ENCODE data around the gene TP53I13. TPM values are rescaled to one million over a fixed set of nuclear protein-coding genes. Genes with fewer than 3 reads are reported as not detected.

Gene TP53I13, protein sequence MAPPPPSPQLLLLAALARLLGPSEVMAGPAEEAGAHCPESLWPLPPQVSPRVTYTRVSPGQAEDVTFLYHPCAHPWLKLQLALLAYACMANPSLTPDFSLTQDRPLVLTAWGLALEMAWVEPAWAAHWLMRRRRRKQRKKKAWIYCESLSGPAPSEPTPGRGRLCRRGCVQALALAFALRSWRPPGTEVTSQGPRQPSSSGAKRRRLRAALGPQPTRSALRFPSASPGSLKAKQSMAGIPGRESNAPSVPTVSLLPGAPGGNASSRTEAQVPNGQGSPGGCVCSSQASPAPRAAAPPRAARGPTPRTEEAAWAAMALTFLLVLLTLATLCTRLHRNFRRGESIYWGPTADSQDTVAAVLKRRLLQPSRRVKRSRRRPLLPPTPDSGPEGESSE
- total RNA-seq = 52.7 and 80.1 TPM in 2 replicates

DNA sequence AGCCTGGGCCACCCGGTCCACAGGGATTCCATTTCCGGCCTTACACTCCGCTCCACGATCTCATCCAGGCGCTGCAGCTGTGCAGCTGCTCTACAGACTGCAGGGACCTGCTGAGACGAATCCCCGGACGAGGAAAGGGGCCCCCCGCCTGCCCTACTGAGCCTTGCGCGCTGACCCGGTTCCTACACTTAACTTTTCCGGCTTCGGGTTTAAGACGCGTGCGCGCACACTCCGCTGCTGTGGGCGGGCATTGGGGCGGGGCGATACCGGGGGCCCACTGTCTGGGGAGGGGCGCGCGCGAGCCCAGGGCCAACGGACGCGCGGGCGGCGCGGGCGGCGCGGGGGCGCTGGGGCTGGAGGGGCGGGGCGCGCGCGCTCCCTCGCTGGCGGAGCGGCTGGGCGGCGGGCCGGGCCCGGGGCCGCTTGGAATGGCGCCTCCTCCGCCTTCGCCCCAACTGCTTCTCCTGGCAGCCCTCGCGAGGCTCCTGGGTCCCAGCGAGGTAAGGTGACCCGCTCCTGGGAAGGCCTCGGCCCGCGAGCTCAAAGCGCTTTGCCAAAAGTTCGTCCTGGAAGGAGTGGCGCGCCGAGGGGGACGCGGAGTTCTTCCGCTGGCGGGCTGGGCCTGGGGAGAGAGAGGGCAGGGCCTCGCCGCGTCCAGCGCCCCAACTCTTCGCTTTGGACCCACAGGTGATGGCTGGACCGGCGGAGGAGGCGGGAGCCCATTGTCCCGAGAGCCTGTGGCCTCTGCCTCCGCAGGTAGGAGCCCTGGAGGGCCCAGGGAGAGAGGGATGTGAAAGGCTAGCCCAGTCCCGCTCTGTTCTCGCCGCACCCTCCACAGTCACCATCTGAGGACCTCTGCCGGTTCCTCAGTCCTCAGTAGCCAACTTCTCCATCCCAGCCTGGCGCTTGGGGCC, at the start of gene TP53I13:
Gene TP53I13 (plus strand): TSS at position 371 of the 914 bp plus-strand sequence. CDS start 58 bp downstream, at position 429.

DNA sequence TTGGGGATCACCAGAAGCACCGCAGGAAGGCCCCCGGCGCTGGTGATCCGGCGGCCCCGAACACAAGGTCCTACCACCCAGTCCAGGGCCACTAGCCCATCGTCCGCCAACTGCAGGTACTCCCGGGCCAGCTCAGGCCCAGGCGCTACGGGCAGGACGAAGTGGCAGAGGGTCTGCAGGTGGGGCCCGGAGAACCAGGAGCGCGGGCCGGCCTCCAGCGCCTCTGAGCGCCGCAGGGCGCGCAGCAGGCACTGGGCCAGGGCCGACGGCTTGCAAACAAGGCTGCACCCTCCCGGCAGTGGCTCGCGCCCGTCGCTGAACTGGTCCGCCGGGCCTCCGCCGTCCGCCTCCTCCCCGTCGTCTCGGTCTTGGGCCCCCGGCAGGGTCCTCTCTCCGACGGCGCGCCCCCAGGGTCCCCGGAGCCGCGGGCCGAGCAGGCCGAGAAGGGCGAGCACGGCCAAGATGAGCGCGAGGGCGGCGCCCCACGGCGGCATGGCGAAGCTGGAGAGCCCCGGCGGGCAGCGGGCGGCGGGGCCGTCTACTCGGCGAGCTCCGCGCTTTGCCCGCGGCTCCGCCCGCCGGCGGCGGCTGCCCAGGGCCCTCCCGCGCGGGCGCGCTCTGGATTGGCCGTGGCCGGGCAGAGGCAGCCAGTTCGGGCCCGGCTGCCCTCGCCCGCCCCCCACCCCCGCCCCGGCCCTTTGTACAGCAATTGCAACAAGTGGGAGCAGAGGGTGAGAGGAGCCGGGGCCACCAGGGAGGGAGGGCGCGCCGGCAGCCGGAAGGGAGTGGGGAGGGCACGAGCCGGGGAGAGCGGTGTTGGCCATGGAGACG, 1.8 kb upstream of the TP53I13 start, which contains the start of gene ABHD15:
Gene ABHD15 (minus strand): TSS at position 565 of the 831 bp plus-strand sequence. CDS start 71 bp downstream, at position 494.

DNA sequence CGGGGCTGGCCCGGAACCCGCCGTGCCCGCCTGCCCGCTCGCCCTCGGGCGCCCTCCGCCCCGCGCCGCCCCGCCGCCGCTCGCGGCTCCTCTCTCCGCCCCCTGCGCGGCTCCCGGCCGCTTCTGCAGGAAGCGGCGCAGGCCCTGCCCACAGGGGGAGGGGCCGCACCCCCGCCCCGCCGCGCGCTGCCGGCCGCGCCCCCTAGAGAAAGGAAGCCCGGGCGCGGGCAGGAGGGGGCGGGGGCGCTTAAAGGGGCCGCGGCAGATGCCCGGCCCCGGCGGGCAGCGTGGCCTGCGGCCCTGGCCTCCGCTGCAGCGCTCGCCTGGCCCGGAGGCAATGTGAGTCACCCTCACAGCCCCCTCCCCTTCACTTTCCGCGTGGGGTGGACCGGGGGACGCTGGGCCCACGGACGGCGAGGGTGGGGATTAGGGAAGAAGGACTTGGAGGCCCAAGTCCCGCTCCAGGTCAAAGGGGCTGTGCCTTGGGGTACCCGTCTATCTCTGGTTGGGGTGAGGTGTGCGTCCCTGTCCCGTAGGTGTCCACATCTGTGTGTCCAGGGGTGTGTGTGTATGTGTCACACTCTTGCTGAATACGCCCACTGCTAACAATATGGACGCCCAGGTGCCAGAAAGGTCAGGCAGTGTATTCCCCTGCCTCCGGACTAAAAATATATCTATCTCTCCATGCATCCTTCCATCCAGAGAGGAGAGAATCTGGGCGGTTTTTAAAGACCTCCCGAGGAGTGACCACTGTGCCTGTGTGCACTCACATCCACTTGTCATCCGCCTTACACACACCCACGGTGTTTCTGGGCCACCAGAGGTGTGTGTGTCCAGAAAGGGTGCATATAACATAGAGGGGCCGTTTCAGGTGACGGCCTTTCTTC, 21.3 kb downstream of the TP53I13 start, which contains the start of gene GIT1:
Gene GIT1 (minus strand): TSS at position 125 of the 887 bp plus-strand sequence. CDS start 270 bp downstream, outside the sequence.

DNA sequence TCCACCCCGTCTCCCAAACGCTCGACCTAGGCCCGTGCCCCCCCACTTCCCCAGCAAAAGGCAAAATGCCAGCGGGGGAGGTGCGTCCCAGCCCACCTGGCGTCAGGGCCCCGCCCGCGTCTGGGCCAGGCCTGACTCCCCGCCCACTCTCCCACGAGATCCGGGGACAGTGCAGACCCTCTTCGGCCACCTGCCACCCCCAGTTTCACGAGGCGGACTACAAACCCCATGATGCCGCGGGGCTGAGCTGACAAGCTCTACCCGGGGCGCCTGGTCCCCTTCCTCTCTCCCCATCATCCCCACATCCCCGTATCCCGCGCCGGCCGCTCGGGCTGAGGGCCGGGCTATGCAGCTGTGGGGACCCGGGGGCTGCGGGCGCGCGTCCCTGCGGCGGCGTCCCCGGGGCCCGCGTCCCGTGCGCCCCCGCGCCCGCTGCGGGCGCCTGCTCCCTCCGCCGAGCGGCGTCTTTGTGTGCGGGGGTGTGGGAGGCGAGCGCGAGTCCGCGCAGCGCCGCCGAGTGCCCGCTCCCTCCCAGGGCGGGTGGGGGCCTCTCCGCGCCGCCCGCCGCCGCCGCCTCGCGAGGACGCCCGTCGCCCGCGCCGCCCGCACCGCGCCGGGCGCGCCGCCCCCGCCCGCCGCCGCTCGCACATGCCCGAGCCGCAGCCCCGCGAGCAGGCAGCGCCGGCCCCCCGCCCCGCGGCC, 24.5 kb downstream of the TP53I13 start, which contains the start of gene ANKRD13B:
Gene ANKRD13B (plus strand): TSS at position 283 of the 702 bp plus-strand sequence. CDS start 490 bp downstream, outside the sequence.

Other genes starting within 250 kb of the TP53I13 start
- 57.6 and 65.6 TPM in 2 replicates for gene TAOK1, start 178.3 kb upstream of the TP53I13 start, total RNA-seq
- 11.1 and 19.7 TPM in 2 replicates for gene ABHD15, start 1.7 kb upstream of the TP53I13 start, total RNA-seq
- 23.0 and 31.9 TPM in 2 replicates for gene GIT1, start 20.9 kb downstream of the TP53I13 start, total RNA-seq
- gene ANKRD13B, start 24.4 kb downstream of the TP53I13 start, total RNA-seq = 7.0 and 19.5 TPM in 2 replicates
- gene CORO6, start 54.2 kb downstream of the TP53I13 start, total RNA-seq = 12.1 and 21.3 TPM in 2 replicates

All from smooth muscle cell of trachea (primary cell).